Common myeloid progenitor, CD34-positive (primary cell): ENCODE data around the gene NABP1.

ENCODE experiments used
- CTCF ChIA-PET: fragments of 350-600 bp; sonication (Branson Sonifier 250); formaldehyde crosslinking; loops from one replicate; lab custom pipeline; 2021; ENCODE audit warnings: antibody characterized with exemption; lab: Charles Lee
- POLR2A ChIA-PET: fragments of 350-600 bp; sonication (Branson Sonifier 250); formaldehyde crosslinking; loops from one replicate; lab custom pipeline; 2021; ENCODE audit warnings: antibody characterized with exemption; lab: Charles Lee
- DNase-seq, 3 donors: peaks; one replicate each; pipeline versions ENCODE4 v3.0.0 to v3.0.0-alpha.2; 2013
- H3K27ac ChIP-seq, 2 experiments: 1 replicate in 1 of 2; 2 replicates in 1 of 2; pipeline ENCODE4 v1.7.0; 2013; ENCODE audit warnings: inconsistent platforms in 2 of 2, low read length in 2 of 2, mild to moderate bottlenecking in 2 of 2, low read depth in 1 of 2, moderate library complexity in 1 of 2; ENCODE audit not compliant: severe bottlenecking in 2 of 2, insufficient read depth in 1 of 2, poor library complexity in 1 of 2
- H3K27me3 ChIP-seq, 5 experiments: replicated peaks in 2 of 5; 1 replicate in 3 of 5; 2 replicates in 2 of 5; pipeline versions ENCODE4 v1.6.1 to v1.7.0; 2013; ENCODE audit warnings: low read length in 4 of 5, mild to moderate bottlenecking in 2 of 5, moderate library complexity in 2 of 5, inconsistent platforms in 1 of 5; ENCODE audit not compliant: insufficient read depth in 5 of 5, control insufficient read depth in 4 of 5
- H3K36me3 ChIP-seq, 4 experiments: 1 replicate in 2 of 4; 2 replicates in 2 of 4; pipeline versions ENCODE4 v1.6.1 to v1.7.0; 2013; ENCODE audit warnings: low read length in 3 of 4, control low read depth in 1 of 4, mild to moderate bottlenecking in 1 of 4; ENCODE audit not compliant: control insufficient read depth in 4 of 4, insufficient read depth in 4 of 4
- H3K4me1 ChIP-seq, 4 experiments: 1 replicate in 3 of 4; 2 replicates in 1 of 4; pipeline versions ENCODE4 v1.6.1 to v1.7.1; 2013; ENCODE audit warnings: low read length in 3 of 4, mild to moderate bottlenecking in 3 of 4, control low read depth in 1 of 4, inconsistent platforms in 1 of 4, moderate library complexity in 1 of 4; ENCODE audit not compliant: control insufficient read depth in 4 of 4, insufficient read depth in 4 of 4; ENCODE audit errors: control extremely low read depth in 1 of 4
- H3K4me3 ChIP-seq, 7 experiments: 1 replicate in 4 of 7; 2 replicates in 3 of 7; pipeline versions ENCODE4 v1.5.1 to v1.7.0; 2013; ENCODE audit warnings: mild to moderate bottlenecking in 7 of 7, low read length in 6 of 7, moderate library complexity in 6 of 7, inconsistent platforms in 2 of 7, low read depth in 2 of 7, control low read depth in 1 of 7; ENCODE audit not compliant: insufficient read depth in 4 of 7, control insufficient read depth in 1 of 7; ENCODE audit errors: extremely low read depth in 1 of 7
- H3K9me3 ChIP-seq, 5 experiments: 1 replicate in 4 of 5; 2 replicates in 1 of 5; pipeline versions ENCODE4 v1.6.1 to v1.7.1; 2013; ENCODE audit warnings: low read length in 4 of 5, mild to moderate bottlenecking in 2 of 5, inconsistent platforms in 1 of 5, low read depth in 1 of 5, moderate library complexity in 1 of 5; ENCODE audit not compliant: control insufficient read depth in 4 of 5, insufficient read depth in 2 of 5; ENCODE audit errors: control extremely low read depth in 1 of 5
- WGBS: methylation state at CpG from one replicate; pipeline ENCODE4 v1.1.5; 2013; ENCODE audit not compliant: insufficient coverage; 5-methylcytosine and 5-hydroxymethylcytosine counted together

The NABP1 gene

DNA sequence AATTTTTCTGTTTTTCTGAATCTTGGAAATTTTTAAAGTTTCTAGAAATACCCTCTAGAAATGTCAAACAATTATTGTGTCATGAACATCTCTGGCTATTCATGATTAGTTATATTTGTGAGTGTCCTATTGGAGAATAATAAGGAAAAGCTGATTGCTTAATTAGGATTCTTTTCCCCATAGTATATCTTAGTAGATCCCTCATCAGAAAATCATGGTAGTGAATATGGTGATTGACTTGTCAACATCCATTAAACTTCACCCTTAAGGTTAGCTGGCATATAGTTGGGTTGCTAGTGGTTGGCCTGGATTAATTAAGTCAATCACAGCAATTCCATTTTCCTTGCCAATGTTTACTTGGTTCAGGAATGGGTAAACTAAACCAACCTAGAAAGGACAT is 18.7 kb upstream of the NABP1 start:
- DNase-seq, result no peak
- ChIA-PET CTCF (interaction anchor here (1.1 kb wide), 1 partner anchor 18 kb away, joined by 3 read pairs; no protein-coding TSS in a partner anchor), POLR2A (no interaction called here)
- no peak overlapping the region for H3K4me3 ChIP-seq
- no peaks in the 10 kb centered on the region for H3K27me3 ChIP-seq
- no peak overlapping the region for H3K27ac ChIP-seq
- peaks cover 0 to under 1% (median 0%) of the 10 kb centered on the region in 4 experiments for H3K4me1 ChIP-seq
- no peaks in the 10 kb centered on the region for H3K36me3 ChIP-seq
- H3K9me3 ChIP-seq, result no peaks in the 10 kb centered on the region

DNA sequence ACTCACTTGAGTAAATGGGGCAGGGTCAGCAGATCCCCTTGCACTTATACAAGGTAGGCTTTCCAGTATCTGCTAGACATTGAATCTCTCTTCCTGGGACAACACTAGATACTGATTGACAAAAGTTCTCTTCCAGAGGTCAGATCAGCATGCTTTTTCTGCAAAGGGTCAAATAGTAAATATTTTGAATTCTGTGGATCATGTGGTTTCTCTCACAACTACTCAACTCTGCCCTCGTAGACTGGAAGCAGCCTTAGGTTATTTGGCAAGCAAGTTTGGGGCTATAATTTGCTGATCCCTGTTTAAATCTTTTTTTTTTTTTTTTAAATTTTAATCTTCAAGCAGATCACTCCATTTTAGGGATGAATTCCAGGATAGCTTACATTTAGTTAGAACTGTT is 17.4 kb upstream of the NABP1 start:
- DNase-seq, result no peak
- WGBS, result no CpG with 5 or more reads among the region's 1 CpG
- H3K4me1 ChIP-seq, result peaks cover 0 to 14% (median 8%) of the 10 kb centered on the region in 4 experiments
- H3K9me3 ChIP-seq, result no peaks in the 10 kb centered on the region
- H3K27me3 ChIP-seq, result no peaks in the 10 kb centered on the region
- H3K36me3 ChIP-seq, result no peaks in the 10 kb centered on the region
- H3K4me3 ChIP-seq, result no peak overlapping the region
- POLR2A ChIA-PET, result no interaction called here
- CTCF ChIA-PET, result interaction anchor here (0.7 to 1.3 kb wide), 3 partner anchors 8 to 85 kb away, joined by 3 to 5 read pairs (median 3); no protein-coding TSS in a partner anchor
- no peak overlapping the region for H3K27ac ChIP-seq

DNA sequence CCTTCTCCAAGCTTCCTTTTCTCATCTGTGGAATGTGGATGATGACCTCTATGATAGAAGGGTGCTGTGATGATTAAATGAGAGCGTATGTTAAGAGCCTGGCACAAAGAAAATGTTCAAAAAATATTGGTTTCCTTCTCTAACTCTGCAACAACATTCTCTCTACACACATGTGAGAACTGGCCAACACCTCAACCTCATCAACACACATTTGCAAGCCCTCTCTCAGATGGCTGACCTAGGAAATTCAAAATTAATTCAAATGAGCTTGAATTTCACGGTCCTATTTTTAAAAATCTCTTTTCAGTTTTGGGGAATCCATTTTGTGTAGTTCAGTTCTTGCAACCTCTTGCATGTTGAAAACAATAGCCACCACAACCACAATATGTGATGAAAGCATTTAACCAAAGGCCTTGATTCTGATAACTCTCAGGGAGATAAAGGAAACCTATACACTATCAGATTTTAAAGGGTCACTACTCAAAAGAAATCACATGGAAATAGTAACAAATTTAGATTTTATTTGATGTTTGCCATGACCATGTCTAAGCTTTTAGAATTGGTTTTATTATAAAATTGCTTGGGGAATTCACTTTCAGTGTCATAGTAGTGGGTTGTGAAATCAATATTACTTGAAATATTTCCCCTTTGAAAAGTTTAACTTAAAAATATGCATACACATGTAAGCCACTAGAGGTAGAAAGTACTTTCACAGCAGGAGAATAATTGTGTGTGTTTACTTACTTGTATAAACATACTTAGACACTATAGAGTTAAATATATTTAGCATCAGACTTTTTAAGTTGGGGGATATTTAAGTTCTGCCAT is 16.6 kb upstream of the NABP1 start:
- no peaks in the 10 kb centered on the region for H3K27me3 ChIP-seq
- H3K9me3 ChIP-seq, result no peaks in the 10 kb centered on the region
- peaks cover 0 to 22% (median 12%) of the 10 kb centered on the region in 4 experiments for H3K4me1 ChIP-seq
- no peak overlapping the region for H3K27ac ChIP-seq
- WGBS, result 80% methylated on average over 1 of the region's 2 CpGs
- H3K36me3 ChIP-seq, result no peaks in the 10 kb centered on the region
- H3K4me3 ChIP-seq, result no peak overlapping the region
- DNase-seq, result no peak
- CTCF ChIA-PET, result interaction anchor here (1.0 to 1.3 kb wide), 5 partner anchors 9 to 350 kb away, joined by 3 to 5 read pairs (median 3); no protein-coding TSS in a partner anchor
- POLR2A ChIA-PET, result interaction anchor here (1.3 kb wide), 1 partner anchor 9 kb away, joined by 3 read pairs; no protein-coding TSS in a partner anchor

DNA sequence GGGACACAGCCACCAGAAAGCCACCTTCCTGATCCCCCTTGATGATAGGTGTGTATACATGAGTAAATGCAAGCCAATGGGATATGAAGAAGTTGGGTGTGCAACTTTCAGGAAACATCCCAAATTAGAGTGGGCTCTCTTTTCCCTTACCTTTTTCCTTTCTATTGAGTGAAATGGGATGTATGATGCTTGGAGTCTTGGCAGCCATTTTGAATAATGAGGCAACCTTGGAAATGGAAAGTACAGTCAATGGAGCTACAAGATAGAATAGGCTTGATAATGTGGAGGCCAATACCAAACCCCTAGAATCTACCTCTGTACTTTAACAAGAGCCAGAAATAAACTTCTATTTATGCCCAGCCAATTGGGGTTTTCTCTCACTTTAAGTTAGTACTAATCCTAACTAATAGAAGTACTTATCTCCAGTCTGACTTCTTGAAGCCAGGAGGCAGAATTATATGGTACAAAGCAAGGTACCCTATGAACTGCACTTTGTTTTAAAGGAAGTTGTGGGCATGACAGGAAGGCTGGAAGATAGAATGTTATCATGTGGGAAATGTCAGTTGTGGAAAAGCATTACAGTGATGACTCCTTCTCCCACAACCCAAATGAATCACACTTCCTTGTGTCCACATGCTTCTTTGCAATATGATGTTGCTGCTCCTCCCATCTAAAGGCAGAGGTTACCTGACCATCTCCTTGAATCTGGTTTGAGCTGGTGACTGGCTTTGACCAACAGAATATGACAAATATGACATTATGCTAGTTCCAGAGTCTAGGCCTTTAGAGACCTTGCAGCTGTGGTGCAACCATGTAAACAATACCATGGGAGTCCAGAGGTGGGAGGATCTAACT is 12.9 kb upstream of the NABP1 start:
- POLR2A ChIA-PET, result interaction anchor here (0.6 to 0.8 kb wide), 2 partner anchors 11 to 597 kb away, joined by 3 to 4 read pairs; no protein-coding TSS in a partner anchor
- CTCF ChIA-PET, result no interaction called here
- Histone ChIP-seq H3K36me3 (no peaks in the 10 kb centered on the region), H3K4me1 (peaks cover 0 to 35% (median 18%) of the 10 kb centered on the region in 4 experiments), H3K27me3 (no peaks in the 10 kb centered on the region), H3K9me3 (no peaks in the 10 kb centered on the region), H3K4me3 (no peak overlapping the region), H3K27ac (no peak overlapping the region)
- peak in 2 of 3 donors; percentile 51 to 53 for DNase-seq

GRCh38 chr2:191666226-191666625 is 11.7 kb upstream of the NABP1 start:
- WGBS, result 100% methylated on average over 1 of the region's 4 CpGs
- H3K27ac ChIP-seq, result no peak overlapping the region
- H3K4me1 ChIP-seq, result peaks cover 0 to 35% (median 18%) of the 10 kb centered on the region in 4 experiments
- ChIA-PET POLR2A (interaction anchor here (1.1 kb wide), 1 partner anchor 11 kb away, joined by 3 read pairs; no protein-coding TSS in a partner anchor), CTCF (interaction anchor here (1.4 to 3.1 kb wide), 2 partner anchors 10 to 28 kb away, joined by 5 to 7 read pairs; no protein-coding TSS in a partner anchor)
- DNase-seq, result no peak
- no peaks in the 10 kb centered on the region for H3K27me3 ChIP-seq
- no peak overlapping the region for H3K4me3 ChIP-seq
- H3K36me3 ChIP-seq, result no peaks in the 10 kb centered on the region
- H3K9me3 ChIP-seq, result no peaks in the 10 kb centered on the region

DNA sequence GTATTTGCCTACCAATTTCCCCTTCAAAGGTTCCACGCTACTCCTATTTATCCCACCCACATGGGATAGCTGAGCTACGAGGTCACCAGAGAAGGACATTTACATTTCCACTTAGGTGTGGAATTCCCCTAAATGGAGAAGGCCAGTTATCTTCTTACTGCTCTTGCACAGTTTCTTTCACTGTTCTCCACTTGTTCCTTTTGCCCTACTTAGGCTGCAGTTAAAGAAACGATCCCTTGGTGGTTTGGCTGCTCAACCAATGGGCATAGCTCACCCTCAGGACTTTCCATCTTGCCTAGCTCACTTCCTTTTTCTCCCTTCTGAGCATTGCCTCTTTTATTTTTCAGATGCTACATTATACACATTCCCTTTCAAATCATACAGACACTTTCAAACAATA is 11.2 kb upstream of the NABP1 start:
- 72% methylated on average over 3 of the region's 3 CpGs for WGBS
- POLR2A ChIA-PET, result interaction anchor here (1.1 kb wide), 1 partner anchor 11 kb away, joined by 3 read pairs; no protein-coding TSS in a partner anchor
- CTCF ChIA-PET, result interaction anchor here (1.4 to 3.1 kb wide), 2 partner anchors 9 to 28 kb away, joined by 5 to 7 read pairs; no protein-coding TSS in a partner anchor

More for the DNA sequence above, 11.2 kb upstream of the NABP1 start:
- Histone ChIP-seq H3K36me3 (no peaks in the 10 kb centered on the region), H3K9me3 (no peaks in the 10 kb centered on the region), H3K4me3 (no peak overlapping the region), H3K4me1 (peaks cover 0 to 35% (median 18%) of the 10 kb centered on the region in 4 experiments), H3K27ac (no peak overlapping the region), H3K27me3 (no peaks in the 10 kb centered on the region)
- peak in 2 of 3 donors; percentile 68 to 73 for DNase-seq
